VCaP (cell line): ENCODE measurements around the gene MINDY4.

Experiments
- H3K27ac ChIP-seq: fragments of 450-650 bp; 2 replicates; pipeline ENCODE4 v1.5.1; 2017
- CTCF ChIP-seq: fragments of 450-650 bp; conservative IDR thresholded peaks from 2 replicates; pipeline ENCODE4 v1.5.1; 2017; ENCODE audit warnings: mild to moderate bottlenecking, moderate library complexity

The MINDY4 gene

GRCh38 chr7:30810986-30811385, 39.8 kb downstream of the MINDY4 start:
- no peak for TF ChIP-seq CTCF
- H3K27ac ChIP-seq, result no peak overlapping the region

GRCh38 chr7:30812676-30813075, 41.5 kb downstream of the MINDY4 start:
- no peak overlapping the region for H3K27ac ChIP-seq
- no peak for TF ChIP-seq CTCF

GRCh38 chr7:30813466-30813865, 42.2 kb downstream of the MINDY4 start:
- H3K27ac ChIP-seq, result no peak overlapping the region
- TF ChIP-seq CTCF, result no peak

GRCh38 chr7:30814700-30815387, 43.6 kb downstream of the MINDY4 start:
- TF ChIP-seq CTCF, result no peak
- H3K27ac ChIP-seq, result no peak overlapping the region

- H3K27ac ChIP-seq, result no peak overlapping the region
- no peak for TF ChIP-seq CTCF
These were observed 44.2 kb downstream of the MINDY4 start for GRCh38 chr7:30815388-30815854.

- no peak for TF ChIP-seq CTCF
- no peak overlapping the region for H3K27ac ChIP-seq
These were observed 44.9 kb downstream of the MINDY4 start for GRCh38 chr7:30815951-30816644.

GRCh38 chr7:30816645-30817370, 45.6 kb downstream of the MINDY4 start:
- TF ChIP-seq CTCF, result no peak
- H3K27ac ChIP-seq, result no peak overlapping the region
